ENCODE measurements around the gene ADAM19.

Gene ADAM19

DNA sequence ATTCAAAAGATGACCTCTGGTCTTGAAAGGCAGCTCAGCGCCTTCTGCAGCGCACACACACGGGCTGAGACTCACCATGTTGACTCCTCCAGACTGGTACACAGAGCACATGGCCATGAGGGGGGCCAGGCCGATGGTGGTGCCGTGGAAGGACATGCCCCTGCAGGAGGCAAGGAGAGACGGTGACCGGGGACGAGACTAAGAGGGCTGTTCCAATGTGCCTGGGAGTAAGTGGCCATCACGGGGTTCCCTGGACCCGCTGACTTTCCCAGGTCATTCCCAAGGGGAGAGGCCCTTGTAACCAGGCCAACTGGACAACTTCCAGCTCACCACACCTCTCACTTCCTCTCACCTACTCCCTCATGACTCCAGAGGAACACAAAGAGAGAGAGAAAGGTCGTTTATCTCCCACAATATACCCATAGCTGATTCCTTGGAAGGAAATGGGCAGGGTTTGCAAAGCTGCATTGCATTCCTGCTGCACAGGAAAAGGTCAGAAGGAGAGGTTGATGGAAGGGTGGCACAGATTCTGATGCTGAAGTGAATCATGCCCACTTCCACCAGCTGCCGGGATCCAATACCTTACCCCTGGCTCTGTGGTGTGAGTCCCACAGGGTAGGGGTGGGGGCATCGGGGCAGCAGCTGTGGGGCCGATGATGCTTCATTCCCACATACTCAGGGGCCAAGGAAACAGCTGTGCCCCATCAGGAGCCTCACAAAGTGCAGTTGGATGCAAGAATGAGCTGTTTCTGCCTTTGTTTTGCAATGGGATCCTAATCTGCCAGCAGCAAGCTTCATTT, 68.4 kb downstream of the ADAM19 start:
- no peak overlapping the region for H3K14ac ChIP-seq (ENCODE audit: low read length in 2 of 2)
- H2AFZ ChIP-seq (ENCODE audit: low read depth, low read length): no peak overlapping the region
- H3K4ac ChIP-seq (ENCODE audit: low read depth in 1 of 2, low read length in 2 of 2): no peak overlapping the region
- H3K27me3 ChIP-seq (ENCODE audit: control insufficient read depth in 1 of 2, insufficient read depth in 1 of 2, low read length in 2 of 2): no peaks in the 10 kb centered on the region
- no peak overlapping the region for H2BK12ac ChIP-seq (ENCODE audit: low read length in 2 of 2)
- H3K36me3 ChIP-seq (ENCODE audit: control insufficient read depth in 1 of 2, insufficient read depth in 2 of 2, low read depth in 1 of 2, low read length in 2 of 2): peaks cover 2 to 26% of the 10 kb centered on the region in 2 experiments
- H4K8ac ChIP-seq (ENCODE audit: low read length): no peak overlapping the region
- WGBS: 89% methylated on average over 13 of the region's 14 CpGs
- H2BK5ac ChIP-seq (ENCODE audit: low read depth, low read length, poor library complexity, severe bottlenecking): no peak overlapping the region
- H3K79me1 ChIP-seq (replicated peaks; ENCODE audit: low read length, poor library complexity, severe bottlenecking): peaks cover 25% of the 10 kb centered on the region
- no peak overlapping the region for H3K18ac ChIP-seq (ENCODE audit: low read depth in 1 of 2, low read length in 2 of 2)
- H2BK120ac ChIP-seq (ENCODE audit: low read depth, low read length): no peak overlapping the region
- no peak overlapping the region for H2BK15ac ChIP-seq (ENCODE audit: low read depth, poor library complexity, severe bottlenecking)
- no peak overlapping the region for H4K91ac ChIP-seq (ENCODE audit: low read length)
- H3K4me1 ChIP-seq (ENCODE audit: control insufficient read depth, insufficient read depth, low read depth, low read length): peaks cover 16% of the 10 kb centered on the region
- no peak overlapping the region for H3K4me3 ChIP-seq (ENCODE audit: insufficient read depth in 1 of 2, low read depth in 1 of 2, low read length in 2 of 2)
- H3K27ac ChIP-seq (ENCODE audit: low read length, poor library complexity, severe bottlenecking): peak overlapping the region; percentile 81
- DNase-seq: peak; percentile 32
- no peak overlapping the region for H3K4me2 ChIP-seq (ENCODE audit: low read length, poor library complexity, severe bottlenecking)
- peak overlapping the region; percentile 21 for H2AK5ac ChIP-seq (ENCODE audit: low read length, severe bottlenecking)
- no peak overlapping the region for H3K23ac ChIP-seq (ENCODE audit: low read length in 2 of 2)
- H3K9ac ChIP-seq (ENCODE audit: low read length): no peak overlapping the region
- no peaks in the 10 kb centered on the region for H3K9me3 ChIP-seq (ENCODE audit: control insufficient read depth, low read length)

DNA sequence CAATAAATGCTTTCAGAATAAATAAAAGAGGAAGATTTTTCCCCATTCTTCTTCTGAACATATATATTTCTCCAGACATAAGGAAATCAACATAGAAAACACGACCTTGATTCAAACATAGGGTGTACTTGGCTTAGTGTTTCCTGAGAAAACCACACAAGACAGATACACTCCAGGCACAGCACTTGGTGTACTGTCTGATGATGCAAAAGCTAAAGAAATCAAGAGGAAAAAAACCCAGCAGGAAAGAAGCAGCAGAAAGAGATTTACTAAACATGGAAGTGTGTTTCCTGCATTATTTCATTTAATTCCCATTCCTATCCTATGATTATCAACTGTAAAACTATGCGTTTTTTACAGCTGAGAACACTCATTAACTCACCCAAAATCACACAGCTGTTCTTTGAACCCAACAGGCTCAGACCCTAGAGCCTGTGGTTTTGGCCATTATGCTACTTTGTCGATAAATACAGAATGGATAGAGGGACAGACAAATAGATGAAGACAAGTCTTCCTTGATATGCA, 69.4 kb downstream of the ADAM19 start:
- Histone ChIP-seq H3K36me3 (ENCODE audit: control insufficient read depth in 1 of 2, insufficient read depth in 2 of 2, low read depth in 1 of 2, low read length in 2 of 2) (peaks cover 8 to 36% of the 10 kb centered on the region in 2 experiments), H2AFZ (ENCODE audit: low read depth, low read length) (no peak overlapping the region), H3K4me1 (ENCODE audit: control insufficient read depth, insufficient read depth, low read depth, low read length) (peaks cover 14% of the 10 kb centered on the region), H3K27ac (ENCODE audit: low read length, poor library complexity, severe bottlenecking) (peak overlapping the region; percentile 81), H2AK5ac (ENCODE audit: low read length, severe bottlenecking) (no peak overlapping the region), H3K79me1 (replicated peaks; ENCODE audit: low read length, poor library complexity, severe bottlenecking) (peaks cover 29% of the 10 kb centered on the region), H2BK5ac (ENCODE audit: low read depth, low read length, poor library complexity, severe bottlenecking) (peak overlapping the region; percentile 61), H4K91ac (ENCODE audit: low read length) (no peak overlapping the region), H3K23ac (ENCODE audit: low read length in 2 of 2) (no peak overlapping the region), H3K18ac (ENCODE audit: low read depth in 1 of 2, low read length in 2 of 2) (no peak overlapping the region), H3K4ac (ENCODE audit: low read depth in 1 of 2, low read length in 2 of 2) (no peak overlapping the region), H3K9ac (ENCODE audit: low read length) (no peak overlapping the region), H3K14ac (ENCODE audit: low read length in 2 of 2) (no peak overlapping the region), H2BK120ac (ENCODE audit: low read depth, low read length) (no peak overlapping the region), H3K27me3 (ENCODE audit: control insufficient read depth in 1 of 2, insufficient read depth in 1 of 2, low read length in 2 of 2) (no peaks in the 10 kb centered on the region), H2BK15ac (ENCODE audit: low read depth, poor library complexity, severe bottlenecking) (no peak overlapping the region), H3K4me2 (ENCODE audit: low read length, poor library complexity, severe bottlenecking) (no peak overlapping the region), H3K4me3 (ENCODE audit: insufficient read depth in 1 of 2, low read depth in 1 of 2, low read length in 2 of 2) (no peak overlapping the region), H3K9me3 (ENCODE audit: control insufficient read depth, low read length) (no peaks in the 10 kb centered on the region), H4K8ac (ENCODE audit: low read length) (no peak overlapping the region), H2BK12ac (ENCODE audit: low read length in 2 of 2) (no peak overlapping the region)
- WGBS: 65% methylated on average over 3 of the region's 3 CpGs
- peak; percentile 64 for DNase-seq

DNA sequence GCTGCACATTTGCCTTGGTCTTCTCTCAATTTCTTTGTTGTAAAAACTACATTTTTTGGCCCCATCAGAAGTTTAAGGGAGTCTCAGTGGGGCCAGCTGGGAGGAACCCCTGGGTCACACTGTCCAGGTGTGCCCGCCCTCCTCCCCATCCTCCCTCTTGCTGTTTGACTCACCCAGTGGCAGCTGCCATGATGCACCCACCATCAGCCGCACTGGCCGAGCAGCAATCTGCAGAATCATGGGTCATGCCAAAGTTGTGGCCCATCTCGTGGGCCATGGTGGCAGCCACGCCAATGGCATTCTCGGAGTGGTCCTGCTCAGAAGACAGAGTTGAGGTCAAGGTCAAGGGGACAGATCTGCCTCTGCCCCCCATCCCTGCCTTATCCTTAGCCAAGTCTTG, 70.1 kb downstream of the ADAM19 start:
- H3K4ac ChIP-seq (ENCODE audit: low read depth in 1 of 2, low read length in 2 of 2): peak overlapping the region in 1 of 2 experiments; percentile 49
- H4K8ac ChIP-seq (ENCODE audit: low read length): peak overlapping the region; percentile 45
- H3K4me3 ChIP-seq (ENCODE audit: insufficient read depth in 1 of 2, low read depth in 1 of 2, low read length in 2 of 2): peak overlapping the region in 1 of 2 experiments; percentile 2
- peak overlapping the region; percentile 93 for H4K91ac ChIP-seq (ENCODE audit: low read length)
- H3K4me1 ChIP-seq (ENCODE audit: control insufficient read depth, insufficient read depth, low read depth, low read length): peaks cover 14% of the 10 kb centered on the region
- H3K9me3 ChIP-seq (ENCODE audit: control insufficient read depth, low read length): no peaks in the 10 kb centered on the region
- peak overlapping the region; percentile 61 for H2BK5ac ChIP-seq (ENCODE audit: low read depth, low read length, poor library complexity, severe bottlenecking)
- no peak overlapping the region for H2BK120ac ChIP-seq (ENCODE audit: low read depth, low read length)
- H3K14ac ChIP-seq (ENCODE audit: low read length in 2 of 2): no peak overlapping the region
- H2BK15ac ChIP-seq (ENCODE audit: low read depth, poor library complexity, severe bottlenecking): no peak overlapping the region
- no peak overlapping the region for H3K4me2 ChIP-seq (ENCODE audit: low read length, poor library complexity, severe bottlenecking)
- H2AK5ac ChIP-seq (ENCODE audit: low read length, severe bottlenecking): peak overlapping the region; percentile 42
- peak overlapping the region in 1 of 2 experiments; percentile 34 for H3K23ac ChIP-seq (ENCODE audit: low read length in 2 of 2)
- WGBS: 96% methylated on average over 6 of the region's 6 CpGs
- peaks cover 36% of the 10 kb centered on the region for H3K79me1 ChIP-seq (replicated peaks; ENCODE audit: low read length, poor library complexity, severe bottlenecking)
- DNase-seq: no peak
- no peak overlapping the region for H3K9ac ChIP-seq (ENCODE audit: low read length)
- peak overlapping the region in 1 of 2 experiments; percentile 88 for H2BK12ac ChIP-seq (ENCODE audit: low read length in 2 of 2)
- H2AFZ ChIP-seq (ENCODE audit: low read depth, low read length): no peak overlapping the region
- peak overlapping the region; percentile 81 for H3K27ac ChIP-seq (ENCODE audit: low read length, poor library complexity, severe bottlenecking)
- no peaks in the 10 kb centered on the region for H3K27me3 ChIP-seq (ENCODE audit: control insufficient read depth in 1 of 2, insufficient read depth in 1 of 2, low read length in 2 of 2)
- H3K18ac ChIP-seq (ENCODE audit: low read depth in 1 of 2, low read length in 2 of 2): peak overlapping the region; percentile 64 to 87
- peaks cover 14 to 43% of the 10 kb centered on the region in 2 experiments for H3K36me3 ChIP-seq (ENCODE audit: control insufficient read depth in 1 of 2, insufficient read depth in 2 of 2, low read depth in 1 of 2, low read length in 2 of 2)

DNA sequence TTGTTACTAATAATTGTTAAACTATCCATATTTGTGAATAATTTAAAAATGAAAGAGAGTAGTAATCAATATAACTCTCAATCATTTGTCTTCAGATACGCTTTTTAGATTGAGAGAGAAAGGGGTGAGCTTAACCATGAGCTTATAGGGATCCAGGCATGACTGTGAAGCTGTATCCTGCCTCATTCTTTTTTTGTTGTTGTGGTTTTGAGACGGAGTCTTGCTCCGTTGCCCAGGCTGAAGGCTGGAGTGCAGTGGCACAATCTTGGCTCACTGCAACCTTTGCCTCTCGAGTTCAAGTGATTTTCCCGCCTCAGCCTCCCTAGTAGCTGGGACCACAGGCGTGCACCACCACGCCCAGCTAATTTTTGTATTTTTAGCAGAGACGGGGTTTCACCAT, 71.5 kb downstream of the ADAM19 start:
- Histone ChIP-seq H3K23ac (ENCODE audit: low read length in 2 of 2) (no peak overlapping the region), H4K91ac (ENCODE audit: low read length) (no peak overlapping the region), H3K14ac (ENCODE audit: low read length in 2 of 2) (no peak overlapping the region), H3K9ac (ENCODE audit: low read length) (no peak overlapping the region), H3K4me3 (ENCODE audit: insufficient read depth in 1 of 2, low read depth in 1 of 2, low read length in 2 of 2) (no peak overlapping the region), H3K36me3 (ENCODE audit: control insufficient read depth in 1 of 2, insufficient read depth in 2 of 2, low read depth in 1 of 2, low read length in 2 of 2) (peaks cover 15 to 52% of the 10 kb centered on the region in 2 experiments), H3K18ac (ENCODE audit: low read depth in 1 of 2, low read length in 2 of 2) (no peak overlapping the region), H3K4me1 (ENCODE audit: control insufficient read depth, insufficient read depth, low read depth, low read length) (peaks cover 14% of the 10 kb centered on the region), H3K9me3 (ENCODE audit: control insufficient read depth, low read length) (no peaks in the 10 kb centered on the region), H4K8ac (ENCODE audit: low read length) (no peak overlapping the region), H2AFZ (ENCODE audit: low read depth, low read length) (no peak overlapping the region), H2AK5ac (ENCODE audit: low read length, severe bottlenecking) (no peak overlapping the region), H2BK120ac (ENCODE audit: low read depth, low read length) (no peak overlapping the region), H2BK15ac (ENCODE audit: low read depth, poor library complexity, severe bottlenecking) (no peak overlapping the region), H3K4ac (ENCODE audit: low read depth in 1 of 2, low read length in 2 of 2) (no peak overlapping the region), H3K27ac (ENCODE audit: low read length, poor library complexity, severe bottlenecking) (no peak overlapping the region), H3K79me1 (replicated peaks; ENCODE audit: low read length, poor library complexity, severe bottlenecking) (peaks cover 35% of the 10 kb centered on the region), H3K4me2 (ENCODE audit: low read length, poor library complexity, severe bottlenecking) (no peak overlapping the region), H3K27me3 (ENCODE audit: control insufficient read depth in 1 of 2, insufficient read depth in 1 of 2, low read length in 2 of 2) (no peaks in the 10 kb centered on the region), H2BK5ac (ENCODE audit: low read depth, low read length, poor library complexity, severe bottlenecking) (no peak overlapping the region), H2BK12ac (ENCODE audit: low read length in 2 of 2) (no peak overlapping the region)
- DNase-seq: no peak
- WGBS: over 99% methylated on average over 8 of the region's 8 CpGs

All from mesenchymal stem cell (in vitro differentiated cells and primary cell).